K562 (cell line): ENCODE data around the gene JDP2. TPM values are rescaled to one million over a fixed set of nuclear protein-coding genes. Genes with fewer than 3 reads are reported as not detected.
A peak's percentile ranks its signal among the peaks of the same experiment; 100 is the strongest.

Source experiments
- ATF7 ChIP-seq: fragments of 450-650 bp; IDR thresholded peaks from 2 replicates; pipeline ENCODE4 v1.7.1; 2014; ENCODE audit warnings: mild to moderate bottlenecking, moderate library complexity
- NFRKB ChIP-seq: fragments of 450-650 bp; IDR thresholded peaks from 2 replicates; pipeline ENCODE4 v1.6.1; 2016; ENCODE audit warnings: low read depth
- NR0B1 ChIP-seq: fragments of 450-650 bp; IDR thresholded peaks from one replicate; pipeline ENCODE4 v1.6.1; 2018; ENCODE audit warnings: mild to moderate bottlenecking, moderate library complexity; ENCODE audit not compliant: partially characterized antibody
- NR2C1 ChIP-seq, 2 experiments: fragments of 450-650 bp; IDR thresholded peaks; 2 replicates each; pipeline ENCODE4 v1.6.1; 2017; ENCODE audit warnings: mild to moderate bottlenecking in 2 of 2, antibody characterized with exemption in 1 of 2, inconsistent platforms in 1 of 2, missing compliant biosample characterization in 1 of 2, missing genetic modification characterization in 1 of 2
- SIN3B ChIP-seq: fragments of 450-650 bp; IDR thresholded peaks from 2 replicates; pipeline ENCODE4 v1.6.1; 2017; ENCODE audit warnings: low read depth, mild to moderate bottlenecking, moderate library complexity
- SMARCE1 ChIP-seq: fragments of 450-650 bp; IDR thresholded peaks from 2 replicates; pipeline ENCODE4 v1.7.1; 2016; ENCODE audit warnings: mild to moderate bottlenecking
- ZNF584 ChIP-seq: fragments of 200-800 bp; sonication (Bioruptor generic); IDR thresholded peaks from 2 replicates; pipeline ENCODE4 v1.6.1; 2016; ENCODE audit warnings: low read depth, mild to moderate bottlenecking, missing genetic modification characterization, missing compliant biosample characterization
- ZNF586 ChIP-seq: fragments of 450-650 bp; formaldehyde crosslinking; conservative IDR thresholded peaks from 2 replicates; pipeline ENCODE4 v1.4.0; 2020; ENCODE audit warnings: mild to moderate bottlenecking, moderate library complexity
- polyA plus RNA-seq, 8 experiments: library from polyadenylated mRNA; depleted of rRNA in 4 of 8; stranded (reverse) in 5 of 8; unstranded in 3 of 8; fragments of >200 nt; fragmentation: Nextera tagmentation in 2 of 8; fragmentation: Illumina TruSeq in 1 of 8; extraction: Ambion mirVana in 2 of 8; extraction: Trizol in 1 of 8; gene quantifications; 2 replicates each; pipeline versions ENCODE4 v1.2.1 to v1.2.3, GENCODE V29; 2011 to 2014; ENCODE audit warnings: inconsistent platforms in 1 of 8, missing spikeins in 1 of 8
- total RNA-seq, 7 experiments: library from RNA; depleted of rRNA in 6 of 7; stranded (reverse); fragments of >200 nt in 6 of 7; fragmentation: Illumina TruSeq in 2 of 7; extraction: Trizol in 2 of 7; gene quantifications; 2 replicates each; pipeline versions ENCODE4 v1.2.1 to v1.2.3, GENCODE V29; 2011 to 2021; ENCODE audit warnings: low replicate concordance in 1 of 7
- TF ChIP-seq, protein P1 (sequence below), 2 experiments: fragments of 450-650 bp; IDR thresholded peaks; 2 replicates each; pipeline ENCODE4 v1.6.1; 2016
- TF ChIP-seq, protein P2 (sequence below), 2 experiments: fragments of 450-650 bp; formaldehyde crosslinking in 1 of 2; IDR thresholded peaks; 2 replicates each; pipeline versions ENCODE4 v1.4.0 to v1.6.1; 2014 to 2020; ENCODE audit warnings: mild to moderate bottlenecking in 2 of 2, borderline replicate concordance in 1 of 2, low read depth in 1 of 2
- TF ChIP-seq, protein P3 (sequence below), 2 experiments: fragments of 450-650 bp; IDR thresholded peaks; 2 replicates each; pipeline ENCODE4 v1.6.1; 2018; ENCODE audit warnings: mild to moderate bottlenecking in 2 of 2, low read depth in 1 of 2; ENCODE audit not compliant: partially characterized antibody in 2 of 2
- TF ChIP-seq, protein P4 (sequence below): fragments of 250-450 bp; sonication (Bioruptor Pico); IDR thresholded peaks from 2 replicates; pipeline ENCODE4 v1.5.0; 2021

JDP2 gene
- total and polyA plus RNA-seq, 9 of the 15 experiments (the other 6 are each of a cell fraction or from before 2014, with no cell fraction given) = 0.27 to 13.8 (median 3.1) TPM

GRCh38 chr14:75442642-75443041 lies 14.8 kb downstream of the JDP2 start (continued):
- TF ChIP-seq, protein P1, sequence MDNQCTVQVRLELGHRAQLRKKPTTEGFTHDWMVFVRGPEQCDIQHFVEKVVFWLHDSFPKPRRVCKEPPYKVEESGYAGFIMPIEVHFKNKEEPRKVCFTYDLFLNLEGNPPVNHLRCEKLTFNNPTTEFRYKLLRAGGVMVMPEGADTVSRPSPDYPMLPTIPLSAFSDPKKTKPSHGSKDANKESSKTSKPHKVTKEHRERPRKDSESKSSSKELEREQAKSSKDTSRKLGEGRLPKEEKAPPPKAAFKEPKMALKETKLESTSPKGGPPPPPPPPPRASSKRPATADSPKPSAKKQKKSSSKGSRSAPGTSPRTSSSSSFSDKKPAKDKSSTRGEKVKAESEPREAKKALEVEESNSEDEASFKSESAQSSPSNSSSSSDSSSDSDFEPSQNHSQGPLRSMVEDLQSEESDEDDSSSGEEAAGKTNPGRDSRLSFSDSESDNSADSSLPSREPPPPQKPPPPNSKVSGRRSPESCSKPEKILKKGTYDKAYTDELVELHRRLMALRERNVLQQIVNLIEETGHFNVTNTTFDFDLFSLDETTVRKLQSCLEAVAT (IDR thresholded peaks at IDR 0.05) = peak in 1 of 2 experiments; percentile 75; a peak in 1 of 4 replicates
- TF ChIP-seq, protein P2, sequence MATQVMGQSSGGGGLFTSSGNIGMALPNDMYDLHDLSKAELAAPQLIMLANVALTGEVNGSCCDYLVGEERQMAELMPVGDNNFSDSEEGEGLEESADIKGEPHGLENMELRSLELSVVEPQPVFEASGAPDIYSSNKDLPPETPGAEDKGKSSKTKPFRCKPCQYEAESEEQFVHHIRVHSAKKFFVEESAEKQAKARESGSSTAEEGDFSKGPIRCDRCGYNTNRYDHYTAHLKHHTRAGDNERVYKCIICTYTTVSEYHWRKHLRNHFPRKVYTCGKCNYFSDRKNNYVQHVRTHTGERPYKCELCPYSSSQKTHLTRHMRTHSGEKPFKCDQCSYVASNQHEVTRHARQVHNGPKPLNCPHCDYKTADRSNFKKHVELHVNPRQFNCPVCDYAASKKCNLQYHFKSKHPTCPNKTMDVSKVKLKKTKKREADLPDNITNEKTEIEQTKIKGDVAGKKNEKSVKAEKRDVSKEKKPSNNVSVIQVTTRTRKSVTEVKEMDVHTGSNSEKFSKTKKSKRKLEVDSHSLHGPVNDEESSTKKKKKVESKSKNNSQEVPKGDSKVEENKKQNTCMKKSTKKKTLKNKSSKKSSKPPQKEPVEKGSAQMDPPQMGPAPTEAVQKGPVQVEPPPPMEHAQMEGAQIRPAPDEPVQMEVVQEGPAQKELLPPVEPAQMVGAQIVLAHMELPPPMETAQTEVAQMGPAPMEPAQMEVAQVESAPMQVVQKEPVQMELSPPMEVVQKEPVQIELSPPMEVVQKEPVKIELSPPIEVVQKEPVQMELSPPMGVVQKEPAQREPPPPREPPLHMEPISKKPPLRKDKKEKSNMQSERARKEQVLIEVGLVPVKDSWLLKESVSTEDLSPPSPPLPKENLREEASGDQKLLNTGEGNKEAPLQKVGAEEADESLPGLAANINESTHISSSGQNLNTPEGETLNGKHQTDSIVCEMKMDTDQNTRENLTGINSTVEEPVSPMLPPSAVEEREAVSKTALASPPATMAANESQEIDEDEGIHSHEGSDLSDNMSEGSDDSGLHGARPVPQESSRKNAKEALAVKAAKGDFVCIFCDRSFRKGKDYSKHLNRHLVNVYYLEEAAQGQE (IDR thresholded peaks at IDR 0.05; ENCODE audit: borderline replicate concordance) = no peak
- TF ChIP-seq, protein P2 (CRISPR knock-in tag; IDR thresholded peaks at IDR 0.05; ENCODE audit: low read depth) = no peak
- no peak for TF ChIP-seq SIN3B
- TF ChIP-seq, protein P3, sequence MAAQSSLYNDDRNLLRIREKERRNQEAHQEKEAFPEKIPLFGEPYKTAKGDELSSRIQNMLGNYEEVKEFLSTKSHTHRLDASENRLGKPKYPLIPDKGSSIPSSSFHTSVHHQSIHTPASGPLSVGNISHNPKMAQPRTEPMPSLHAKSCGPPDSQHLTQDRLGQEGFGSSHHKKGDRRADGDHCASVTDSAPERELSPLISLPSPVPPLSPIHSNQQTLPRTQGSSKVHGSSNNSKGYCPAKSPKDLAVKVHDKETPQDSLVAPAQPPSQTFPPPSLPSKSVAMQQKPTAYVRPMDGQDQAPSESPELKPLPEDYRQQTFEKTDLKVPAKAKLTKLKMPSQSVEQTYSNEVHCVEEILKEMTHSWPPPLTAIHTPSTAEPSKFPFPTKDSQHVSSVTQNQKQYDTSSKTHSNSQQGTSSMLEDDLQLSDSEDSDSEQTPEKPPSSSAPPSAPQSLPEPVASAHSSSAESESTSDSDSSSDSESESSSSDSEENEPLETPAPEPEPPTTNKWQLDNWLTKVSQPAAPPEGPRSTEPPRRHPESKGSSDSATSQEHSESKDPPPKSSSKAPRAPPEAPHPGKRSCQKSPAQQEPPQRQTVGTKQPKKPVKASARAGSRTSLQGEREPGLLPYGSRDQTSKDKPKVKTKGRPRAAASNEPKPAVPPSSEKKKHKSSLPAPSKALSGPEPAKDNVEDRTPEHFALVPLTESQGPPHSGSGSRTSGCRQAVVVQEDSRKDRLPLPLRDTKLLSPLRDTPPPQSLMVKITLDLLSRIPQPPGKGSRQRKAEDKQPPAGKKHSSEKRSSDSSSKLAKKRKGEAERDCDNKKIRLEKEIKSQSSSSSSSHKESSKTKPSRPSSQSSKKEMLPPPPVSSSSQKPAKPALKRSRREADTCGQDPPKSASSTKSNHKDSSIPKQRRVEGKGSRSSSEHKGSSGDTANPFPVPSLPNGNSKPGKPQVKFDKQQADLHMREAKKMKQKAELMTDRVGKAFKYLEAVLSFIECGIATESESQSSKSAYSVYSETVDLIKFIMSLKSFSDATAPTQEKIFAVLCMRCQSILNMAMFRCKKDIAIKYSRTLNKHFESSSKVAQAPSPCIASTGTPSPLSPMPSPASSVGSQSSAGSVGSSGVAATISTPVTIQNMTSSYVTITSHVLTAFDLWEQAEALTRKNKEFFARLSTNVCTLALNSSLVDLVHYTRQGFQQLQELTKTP (IDR thresholded peaks at IDR 0.05; ENCODE audit: low read depth in 1 of 2, partially characterized antibody in 2 of 2) = no peak
- TF ChIP-seq, protein P4, sequence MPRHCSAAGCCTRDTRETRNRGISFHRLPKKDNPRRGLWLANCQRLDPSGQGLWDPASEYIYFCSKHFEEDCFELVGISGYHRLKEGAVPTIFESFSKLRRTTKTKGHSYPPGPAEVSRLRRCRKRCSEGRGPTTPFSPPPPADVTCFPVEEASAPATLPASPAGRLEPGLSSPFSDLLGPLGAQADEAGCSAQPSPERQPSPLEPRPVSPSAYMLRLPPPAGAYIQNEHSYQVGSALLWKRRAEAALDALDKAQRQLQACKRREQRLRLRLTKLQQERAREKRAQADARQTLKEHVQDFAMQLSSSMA (CRISPR knock-in tag) = no peak
- TF ChIP-seq NR0B1 = no peak
- no peak for TF ChIP-seq NR2C1 (IDR thresholded peaks at IDR 0.05)
- no peak for TF ChIP-seq NR2C1 (tag; IDR thresholded peaks at IDR 0.05)
- TF ChIP-seq ZNF586 = no peak
- peak; percentile 77 for TF ChIP-seq SMARCE1
- no peak for TF ChIP-seq NFRKB
- TF ChIP-seq ZNF584 (CRISPR knock-in tag) = no peak
- peak; percentile 42; the same call in 1 of the 2 replicates for TF ChIP-seq ATF7
